Mesodermal cell (in vitro differentiated cells): ENCODE measurements around the gene S100A14.
"Not testable (repeated sequence)": the region's sequence is repeated elsewhere in the genome, so short reads cannot be mapped to it uniquely, and the experiment has no call there.

Experiments used
- H3K27ac ChIP-seq: 2 replicates; pipeline ENCODE4 v1.7.0; 2013; ENCODE audit warnings: mild to moderate bottlenecking, low read depth, low read length, moderate library complexity; ENCODE audit not compliant: severe bottlenecking
- H3K36me3 ChIP-seq: 2 replicates; pipeline ENCODE4 v1.7.1; 2013; ENCODE audit warnings: mild to moderate bottlenecking, low read length, moderate library complexity; ENCODE audit not compliant: control insufficient read depth, insufficient read depth
- H3K4me1 ChIP-seq: one replicate; pipeline ENCODE4 v1.7.1; 2013; ENCODE audit warnings: mild to moderate bottlenecking, low read length; ENCODE audit not compliant: insufficient read depth, control insufficient read depth, poor library complexity, severe bottlenecking
- H3K4me3 ChIP-seq: 2 replicates; pipeline ENCODE4 v1.7.0; 2013; ENCODE audit warnings: low read length, control low read depth, mild to moderate bottlenecking; ENCODE audit not compliant: insufficient read depth, poor library complexity, severe bottlenecking; ENCODE audit errors: extremely low read depth
- H3K9me3 ChIP-seq: 2 replicates; pipeline ENCODE4 v1.7.1; 2013; ENCODE audit warnings: mild to moderate bottlenecking, low read length, moderate library complexity; ENCODE audit not compliant: control insufficient read depth
- WGBS, 2 experiments: methylation state at CpG; one replicate each; pipeline ENCODE4 v1.1.5; 2013; ENCODE audit warnings: missing lambda C conversion rate in 2 of 2; ENCODE audit not compliant: insufficient coverage in 2 of 2; 5-methylcytosine and 5-hydroxymethylcytosine counted together

Gene S100A14

GRCh38 chr1:153649863-153650235 lies 33.7 kb upstream of the S100A14 start:
- Histone ChIP-seq H3K9me3 (no peaks in the 10 kb centered on the region), H3K27ac (no peak overlapping the region), H3K4me1 (peaks cover 3% of the 10 kb centered on the region), H3K4me3 (no peak overlapping the region), H3K36me3 (peaks cover 23% of the 10 kb centered on the region)
- 95 to 96% methylated on average over 2 of the region's 2 CpGs for WGBS, 2 experiments

GRCh38 chr1:153649137-153649862 lies 33.2 kb upstream of the S100A14 start:
- H3K4me1 ChIP-seq = peaks cover 3% of the 10 kb centered on the region
- H3K4me3 ChIP-seq = no peak overlapping the region
- H3K36me3 ChIP-seq = peaks cover 29% of the 10 kb centered on the region
- H3K27ac ChIP-seq = no peak overlapping the region
- 50 to 90% methylated on average over 1 to 2 of the region's 3 CpGs for WGBS, 2 experiments
- no peaks in the 10 kb centered on the region for H3K9me3 ChIP-seq

GRCh38 chr1:153648000-153648643 lies 32.0 kb upstream of the S100A14 start:
- WGBS, 2 experiments = 92 to 95% methylated on average over 5 to 7 of the region's 10 CpGs

GRCh38 chr1:153647346-153647714 lies 31.2 kb upstream of the S100A14 start:
- Histone ChIP-seq H3K36me3 (peaks cover 48% of the 10 kb centered on the region), H3K9me3 (no peaks in the 10 kb centered on the region), H3K4me3 (no peak overlapping the region), H3K27ac (no peak overlapping the region), H3K4me1 (no peaks in the 10 kb centered on the region)
- 76 to 92% methylated on average over 2 of the region's 2 CpGs for WGBS, 2 experiments

More at GRCh38 chr1:153648000-153648643, 32.0 kb upstream of the S100A14 start:
- Histone ChIP-seq H3K9me3 (no peaks in the 10 kb centered on the region), H3K4me3 (no peak overlapping the region), H3K27ac (no peak overlapping the region), H3K4me1 (peaks cover 3% of the 10 kb centered on the region), H3K36me3 (peaks cover 41% of the 10 kb centered on the region)

- Histone ChIP-seq H3K36me3 (peaks cover 54% of the 10 kb centered on the region), H3K9me3 (no peaks in the 10 kb centered on the region), H3K4me3 (no peak overlapping the region), H3K4me1 (no peaks in the 10 kb centered on the region), H3K27ac (no peak overlapping the region)
- WGBS, 2 experiments = 90 to 95% methylated on average over 2 to 3 of the region's 5 CpGs
Measured at GRCh38 chr1:153646672-153647345, 30.7 kb upstream of the S100A14 start.

- peaks cover 84% of the 10 kb centered on the region for H3K36me3 ChIP-seq
- no peaks in the 10 kb centered on the region for H3K9me3 ChIP-seq
Measured at GRCh38 chr1:153643816-153644215, 27.7 kb upstream of the S100A14 start.

GRCh38 chr1:153643100-153643499 lies 27.0 kb upstream of the S100A14 start:
- H3K4me1 ChIP-seq = no peaks in the 10 kb centered on the region
- no peak overlapping the region for H3K27ac ChIP-seq
- H3K9me3 ChIP-seq = no peaks in the 10 kb centered on the region
- peaks cover 90% of the 10 kb centered on the region for H3K36me3 ChIP-seq
- WGBS, 2 experiments = 93 to 100% methylated on average over 2 to 5 of the region's 11 CpGs
- H3K4me3 ChIP-seq = no peak overlapping the region

More at GRCh38 chr1:153643816-153644215, 27.7 kb upstream of the S100A14 start:
- H3K27ac ChIP-seq = no peak overlapping the region
- H3K4me3 ChIP-seq = no peak overlapping the region
- no peaks in the 10 kb centered on the region for H3K4me1 ChIP-seq

- H3K4me1 ChIP-seq = no peaks in the 10 kb centered on the region
- no peak overlapping the region for H3K27ac ChIP-seq
- H3K4me3 ChIP-seq = no peak overlapping the region
- H3K9me3 ChIP-seq = no peaks in the 10 kb centered on the region
- H3K36me3 ChIP-seq = peaks cover 99% of the 10 kb centered on the region
- 95 to 98% methylated on average over 7 to 9 of the region's 11 CpGs for WGBS, 2 experiments
Measured at GRCh38 chr1:153642161-153642560, 26.0 kb upstream of the S100A14 start.

- H3K4me1 ChIP-seq = peaks cover 2% of the 10 kb centered on the region
- H3K27ac ChIP-seq = no peak overlapping the region
- H3K36me3 ChIP-seq = peaks cover 99% of the 10 kb centered on the region
- WGBS, 2 experiments = 67 to 80% methylated on average over 3 to 5 of the region's 6 CpGs
- no peak overlapping the region for H3K4me3 ChIP-seq
- no peaks in the 10 kb centered on the region for H3K9me3 ChIP-seq
Measured at GRCh38 chr1:153640861-153641260, 24.7 kb upstream of the S100A14 start.

GRCh38 chr1:153640213-153640612 lies 24.1 kb upstream of the S100A14 start:
- H3K27ac ChIP-seq, H3K9me3 ChIP-seq, H3K4me3 ChIP-seq, H3K4me1 ChIP-seq: not testable (repeated sequence)
- 97 to 100% methylated on average over 1 to 3 of the region's 5 CpGs for WGBS, 2 experiments
- peaks cover 99% of the 10 kb centered on the region for H3K36me3 ChIP-seq

GRCh38 chr1:153639280-153639679 lies 23.2 kb upstream of the S100A14 start:
- H3K27ac ChIP-seq = no peak overlapping the region
- no peak overlapping the region for H3K4me3 ChIP-seq
- peaks cover 4% of the 10 kb centered on the region for H3K4me1 ChIP-seq
- peaks cover 93% of the 10 kb centered on the region for H3K36me3 ChIP-seq
- H3K9me3 ChIP-seq = no peaks in the 10 kb centered on the region
- 93% methylated on average over 3 of the region's 3 CpGs; no CpG with 5 or more reads in 1 of the 2 experiments for WGBS, 2 experiments
